Stimulated activated CD8-positive, alpha-beta memory T cell treated with anti-CD3 and anti-CD28 coated beads, Interleukin-4, amount 100 ng/mL, for 4 hours (primary cell): ENCODE data around the gene ZNF277.
"Not testable (repeated sequence)": the region's sequence is repeated elsewhere in the genome, so short reads cannot be mapped to it uniquely, and the experiment has no call there.

ENCODE experiments used
- DNase-seq, 2 donors: peaks; one replicate each; pipeline ENCODE4 v3.0.0-alpha.2; 2020; ENCODE audit warnings: low read depth in 2 of 2, low spot score in 1 of 2

The ZNF277 gene

DNA sequence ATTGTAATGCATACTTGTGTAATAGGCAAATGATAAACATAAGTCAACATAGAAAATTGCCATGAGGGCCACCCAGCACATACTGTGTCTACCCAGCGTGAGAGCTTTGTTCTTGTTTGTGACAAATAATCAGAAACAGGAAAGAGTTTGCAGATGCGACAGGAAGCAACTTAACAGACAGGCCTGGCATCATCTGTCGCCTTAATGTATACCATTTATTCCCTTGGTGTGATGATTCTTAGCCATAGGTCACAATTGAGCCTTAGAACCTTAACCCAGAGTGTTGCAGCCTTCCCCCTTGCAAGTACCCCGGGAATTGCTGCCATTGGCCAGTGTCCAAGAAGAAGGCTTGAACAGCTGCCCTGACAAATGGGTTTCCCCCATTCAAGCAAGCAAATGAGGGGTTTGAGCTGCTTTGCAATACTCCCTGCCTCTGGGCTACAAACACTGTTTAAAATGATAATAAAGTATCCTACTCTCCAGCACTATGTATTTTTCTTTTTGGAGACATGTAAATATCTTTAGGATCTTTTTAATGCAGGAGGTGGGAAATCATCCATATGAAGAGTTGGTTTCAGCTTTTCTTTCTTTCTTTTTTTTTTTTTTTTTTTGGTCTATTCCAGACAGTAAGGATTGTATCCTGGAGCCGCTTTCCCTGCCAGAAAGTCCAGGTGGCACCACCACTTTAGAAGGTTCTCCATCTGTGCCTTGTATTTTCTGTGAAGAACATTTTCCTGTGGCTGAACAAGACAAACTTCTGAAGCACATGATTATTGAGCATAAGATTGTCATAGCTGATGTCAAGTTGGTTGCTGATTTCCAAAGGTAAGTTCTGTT is 80.0 kb downstream of the ZNF277 start:
- no peak for DNase-seq

DNA sequence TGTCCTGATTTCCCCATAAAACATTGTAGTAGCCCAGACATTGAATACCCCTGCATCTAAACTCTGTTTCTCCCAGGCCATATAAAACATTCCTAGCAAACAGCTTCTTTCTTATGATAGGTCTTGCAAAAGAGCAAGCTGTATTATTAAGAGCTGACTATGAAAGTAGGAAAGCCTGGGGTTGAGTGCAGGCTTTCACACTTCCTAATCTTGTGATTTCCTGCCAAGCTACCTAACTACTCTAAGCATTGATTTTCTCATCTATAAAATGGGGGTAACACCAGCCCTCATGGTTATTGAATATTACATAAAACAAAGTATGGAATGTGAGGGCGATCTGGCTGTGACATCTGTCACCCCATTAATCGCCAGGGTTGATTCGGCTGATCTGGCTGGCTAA is 81.8 kb downstream of the ZNF277 start:
- DNase-seq: no peak

GRCh38 chr7:112290065-112290464 is 83.6 kb downstream of the ZNF277 start:
- DNase-seq: no peak

GRCh38 chr7:112292162-112292561 is 85.7 kb downstream of the ZNF277 start:
- no peak for DNase-seq

GRCh38 chr7:112293416-112293815 is 86.9 kb downstream of the ZNF277 start:
- no peak for DNase-seq

- DNase-seq: no peak
Measured at GRCh38 chr7:112296432-112296831, 89.9 kb downstream of the ZNF277 start.

DNA sequence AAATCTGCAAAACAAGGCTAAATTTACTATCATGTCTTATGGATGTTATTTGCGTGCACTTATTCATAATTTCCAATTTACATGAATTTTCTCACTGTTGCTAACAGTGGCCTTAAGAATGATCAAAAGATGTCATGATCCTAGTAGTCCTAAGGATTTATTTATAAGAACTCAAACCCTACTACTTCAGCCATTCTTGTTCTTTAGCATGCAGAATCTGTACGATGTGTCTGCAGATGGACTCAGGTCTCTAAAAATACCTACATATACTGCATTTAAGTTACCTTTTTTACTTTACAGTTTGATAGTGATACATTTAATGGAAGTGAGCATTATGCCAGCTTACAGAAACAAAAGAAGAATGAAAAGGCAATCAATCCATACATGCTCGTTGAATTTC is 91.2 kb downstream of the ZNF277 start:
- no peak for DNase-seq

GRCh38 chr7:112298543-112299100 is 92.1 kb downstream of the ZNF277 start:
- no peak for DNase-seq

- no peak for DNase-seq
Measured at GRCh38 chr7:112300072-112300471, 93.6 kb downstream of the ZNF277 start.

DNA sequence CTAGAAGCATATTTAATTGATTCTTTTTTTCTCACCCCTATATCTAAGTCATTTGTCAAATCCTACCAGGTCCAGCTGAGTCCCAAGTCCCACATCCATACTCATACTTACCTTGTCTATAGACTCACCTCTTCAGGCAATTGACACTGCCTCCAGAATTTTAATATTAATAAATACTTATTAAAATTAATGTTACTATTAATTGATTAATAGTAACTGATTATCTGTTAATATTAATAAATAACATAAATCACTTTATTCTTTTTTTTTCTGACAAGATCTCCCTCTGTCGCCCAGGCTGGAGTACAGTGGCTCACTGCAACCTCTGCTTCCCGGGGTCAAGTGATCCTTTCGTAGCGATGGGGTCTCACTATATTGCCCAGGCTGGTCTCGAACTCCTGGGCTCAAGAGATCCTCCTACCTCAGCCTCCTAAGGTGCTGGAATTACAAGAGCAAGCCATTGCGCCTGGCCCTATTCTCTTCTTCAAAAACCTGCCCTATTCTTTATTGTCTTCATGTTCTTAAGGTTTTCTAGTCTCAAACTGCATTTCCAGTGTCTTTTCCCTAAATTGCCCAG is 94.4 kb downstream of the ZNF277 start:
- no peak for DNase-seq

DNA sequence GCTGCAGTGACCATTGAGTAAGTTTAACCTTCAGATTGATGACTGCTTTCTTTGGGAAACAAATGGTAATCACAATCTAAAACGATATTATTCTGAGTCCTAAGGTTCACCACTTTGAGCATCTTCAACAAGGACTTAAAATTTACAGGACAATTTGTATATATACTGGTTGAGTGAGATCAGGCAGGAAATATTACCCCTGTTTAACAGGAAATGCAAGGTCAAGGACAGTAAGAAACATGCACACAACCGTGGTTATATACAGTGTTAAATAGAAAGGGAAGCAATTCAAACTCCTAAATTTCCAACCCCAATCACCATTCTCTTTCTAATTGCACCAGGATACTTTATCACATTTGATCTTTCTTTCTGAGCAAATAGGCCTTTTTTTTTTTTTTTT is 96.1 kb downstream of the ZNF277 start:
- DNase-seq: no peak

DNA sequence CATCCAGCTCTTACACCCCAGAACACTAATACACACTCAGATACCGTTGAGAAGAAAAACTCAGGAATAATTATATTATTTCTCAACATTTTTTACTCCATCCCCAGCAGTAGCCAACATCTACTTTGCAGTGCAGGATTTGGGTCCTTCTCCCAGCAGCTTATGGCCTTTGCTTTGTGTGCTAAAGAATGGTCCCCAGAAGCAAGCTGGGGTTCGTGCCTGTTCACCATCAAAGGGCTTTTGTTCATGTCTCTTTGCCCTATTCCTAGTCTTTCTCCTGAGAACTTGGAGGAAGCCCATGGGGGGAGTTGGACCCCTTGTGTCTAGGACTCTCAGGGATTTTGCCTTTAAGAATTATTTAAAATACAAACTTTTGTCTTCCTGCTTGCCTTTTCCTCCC is 100.4 kb downstream of the ZNF277 start:
- no peak for DNase-seq

- DNase-seq: no peak
Measured at GRCh38 chr7:112307506-112307905, 101.0 kb downstream of the ZNF277 start.

DNA sequence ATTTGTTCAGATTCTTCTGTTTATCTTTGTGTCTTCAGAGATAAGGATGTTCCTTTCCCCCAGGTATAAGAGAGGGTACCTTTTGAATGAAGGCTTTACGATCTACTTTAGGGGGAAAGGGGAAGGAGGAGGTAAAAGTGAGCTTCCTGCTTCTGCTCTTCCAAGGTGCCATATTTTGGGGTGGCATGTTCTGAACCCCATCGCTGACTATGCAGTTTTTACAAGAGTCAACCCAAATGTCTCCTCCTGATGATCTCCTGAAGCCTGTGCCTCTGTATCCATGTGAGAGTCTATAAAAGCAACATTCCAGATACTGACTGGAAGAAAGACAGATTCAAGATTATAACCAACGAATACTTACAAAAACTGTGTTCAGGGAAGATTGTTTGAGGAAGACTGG is 102.5 kb downstream of the ZNF277 start:
- no peak for DNase-seq

GRCh38 chr7:112316803-112317202 is 110.3 kb downstream of the ZNF277 start:
- DNase-seq: not testable (repeated sequence)

DNA sequence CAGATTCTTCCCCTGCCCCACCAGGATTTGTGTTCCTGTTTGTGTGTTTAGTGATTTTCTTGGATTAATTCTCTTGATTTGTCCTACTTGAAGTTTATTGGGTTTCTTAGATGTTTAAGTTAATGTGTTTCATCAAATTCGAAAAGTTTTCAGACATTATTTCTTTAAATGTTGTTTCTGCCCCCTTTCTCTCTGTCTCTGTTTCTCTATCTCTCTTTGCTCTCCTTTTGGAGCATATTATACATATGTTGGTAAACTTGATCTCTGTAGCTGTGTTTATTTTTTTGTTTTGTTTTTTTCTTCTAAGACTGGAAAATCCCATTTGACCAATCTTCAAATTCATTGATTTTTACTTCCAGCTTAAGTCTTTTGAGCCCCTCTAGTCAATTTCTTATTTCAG is 115.6 kb downstream of the ZNF277 start:
- DNase-seq: no peak

- no peak for DNase-seq
Measured at GRCh38 chr7:112327566-112327965, 121.1 kb downstream of the ZNF277 start.

- DNase-seq: no peak
Measured at GRCh38 chr7:112331492-112331891, 125.0 kb downstream of the ZNF277 start.

- DNase-seq: no peak
Measured at GRCh38 chr7:112334366-112334765, 127.9 kb downstream of the ZNF277 start.

- no peak for DNase-seq
Measured at GRCh38 chr7:112336261-112336660, 129.8 kb downstream of the ZNF277 start.

GRCh38 chr7:112336936-112337576 is 130.6 kb downstream of the ZNF277 start:
- DNase-seq: no peak

DNA sequence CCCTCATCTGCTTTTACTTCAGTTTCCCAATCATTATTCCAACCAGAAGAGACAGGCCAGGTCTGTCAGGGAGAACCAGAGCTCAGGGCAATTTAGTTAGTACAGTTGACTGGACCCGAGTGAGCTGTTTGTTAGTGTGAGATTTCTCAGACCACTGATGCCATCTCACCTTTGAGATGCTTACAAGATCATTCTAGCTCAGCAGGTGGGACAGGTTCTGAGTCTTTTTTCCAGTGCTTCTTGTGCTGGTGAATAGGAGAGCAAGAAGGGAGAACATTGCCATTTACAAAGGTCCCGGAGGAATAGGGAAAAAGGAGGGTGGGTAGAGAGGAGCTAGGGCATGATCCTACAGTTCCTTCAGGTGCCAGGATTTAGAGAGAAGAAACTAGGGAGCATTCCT is 131.4 kb downstream of the ZNF277 start:
- DNase-seq: no peak
